Mammary epithelial cell (primary cell): ENCODE measurements around the gene GALNT16.

Source experiments
- CTCF ChIP-seq, 2 donors: IDR thresholded peaks in 1 of 2; conservative IDR thresholded peaks in 1 of 2; 2 replicates each; pipeline ENCODE4 v1.5.1; 2011 to 2012; ENCODE audit warnings: inconsistent platforms in 2 of 2, low read length in 2 of 2, mild to moderate bottlenecking in 2 of 2, control low read depth in 1 of 2, low read depth in 1 of 2; ENCODE audit not compliant: insufficient read depth in 1 of 2; ENCODE audit errors: extremely low read depth in 1 of 2
- EZH2 ChIP-seq: IDR thresholded peaks from 2 replicates; pipeline ENCODE4 v1.6.1; 2012; ENCODE audit warnings: low read length, inconsistent platforms, borderline replicate concordance

GRCh38 chr14:69372146-69372545 is 112.2 kb downstream of the GALNT16 start:
- TF ChIP-seq CTCF (conservative IDR thresholded peaks at IDR 0.05 in 1 of 2, IDR thresholded peaks at IDR 0.05 in 1 of 2; ENCODE audit: extremely low read depth in 1 of 2, insufficient read depth in 1 of 2, low read depth in 1 of 2, low read length in 2 of 2) (no peak), EZH2 (no peak)
